ENCODE results near the gene CEP85L.
A peak's percentile ranks its signal among the peaks of the same experiment; 100 is the strongest.

The CEP85L gene

DNA sequence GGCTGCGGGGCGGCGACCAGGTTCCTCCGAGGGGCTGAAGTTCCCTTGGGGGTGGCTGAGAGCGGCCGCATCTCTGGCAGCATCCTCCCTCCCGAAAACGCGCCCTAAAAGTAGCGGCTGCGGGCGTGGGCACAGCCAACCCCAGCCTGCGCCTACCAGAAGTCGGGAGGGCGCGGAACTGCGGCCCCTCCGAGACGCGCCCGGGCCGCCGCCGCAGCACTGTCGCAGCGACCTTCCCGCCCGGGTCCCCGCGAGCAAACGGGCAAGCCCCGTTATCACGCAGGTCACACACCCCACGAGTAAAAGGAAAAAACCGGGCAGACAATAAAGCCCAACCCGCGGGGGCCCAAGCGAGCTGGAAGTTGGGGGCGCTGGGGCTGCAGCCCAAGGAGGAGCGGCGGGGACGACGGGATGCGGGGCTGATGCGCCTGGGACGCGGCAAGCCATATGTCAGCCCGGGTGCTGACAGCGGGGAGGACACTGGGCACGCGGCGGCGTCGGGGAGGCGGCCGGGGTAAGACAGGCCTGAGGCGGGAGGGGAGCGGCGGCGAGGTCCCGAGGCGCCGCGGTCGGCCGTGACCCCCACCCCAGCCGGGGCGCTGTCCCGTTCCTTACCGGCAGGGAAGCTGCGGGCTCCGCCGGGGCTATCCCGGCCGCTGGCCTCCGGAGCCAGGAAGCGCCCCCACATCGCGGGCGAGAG lies 659 bp downstream of the CEP85L start:
- H3K27ac Mint-ChIP-seq (ENCODE audit: low read depth) = peak overlapping the region; percentile 90
- H3K4me3 Mint-ChIP-seq = peak overlapping the region; percentile 91
- no peaks in the 10 kb centered on the region for H3K9me3 Mint-ChIP-seq
- peaks cover 14% of the 10 kb centered on the region for H3K36me3 Mint-ChIP-seq (ENCODE audit: insufficient read depth)
- peak; percentile 37 for ATAC-seq (replicated peaks; ENCODE audit: extremely low read depth, poor library complexity, severe bottlenecking)
- no peaks in the 10 kb centered on the region for H3K27me3 Mint-ChIP-seq
- H3K4me1 Mint-ChIP-seq = peaks cover 31% of the 10 kb centered on the region
- DNase-seq (ENCODE audit: low spot score in 2 of 2) = peak in 1 of 2 donors; percentile 24

DNA sequence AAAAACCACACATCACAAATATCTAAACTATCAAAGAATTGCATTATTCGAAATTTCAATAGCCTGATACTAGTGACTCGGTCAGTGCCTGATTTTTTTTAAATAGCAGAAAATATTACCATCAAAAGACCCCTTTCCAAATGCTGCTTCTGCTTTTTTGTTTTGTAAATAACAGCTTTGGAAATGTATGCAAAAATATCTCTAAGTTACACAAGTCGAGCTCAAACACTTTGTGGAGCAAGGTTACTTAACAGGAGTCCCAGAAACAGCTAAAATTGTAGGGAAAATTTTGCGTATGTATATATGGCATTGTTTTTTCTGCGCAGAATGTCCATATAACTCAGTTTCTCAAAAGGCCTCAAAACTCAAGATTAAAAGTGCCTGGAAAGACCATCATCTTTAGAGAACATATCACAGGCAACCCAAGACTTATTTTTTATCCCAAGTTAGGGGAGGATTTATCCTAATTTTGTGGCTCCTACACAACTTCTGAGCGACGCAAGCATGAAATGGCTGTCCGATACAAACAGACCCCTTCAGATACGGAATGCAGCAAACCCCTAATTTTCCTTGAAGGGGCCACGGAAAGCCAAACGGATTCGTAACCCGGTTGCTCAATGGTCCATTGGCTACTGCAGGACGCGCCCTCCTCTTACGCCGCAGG lies 1.3 kb downstream of the CEP85L start:
- Mint-ChIP-seq H3K36me3 (ENCODE audit: insufficient read depth) (peaks cover 13% of the 10 kb centered on the region), H3K27ac (ENCODE audit: low read depth) (peak overlapping the region; percentile 90), H3K27me3 (no peaks in the 10 kb centered on the region), H3K9me3 (no peaks in the 10 kb centered on the region), H3K4me1 (peaks cover 29% of the 10 kb centered on the region), H3K4me3 (peak overlapping the region; percentile 91)
- DNase-seq (ENCODE audit: low spot score in 2 of 2) = no peak
- ATAC-seq (replicated peaks; ENCODE audit: extremely low read depth, poor library complexity, severe bottlenecking) = no peak

DNA sequence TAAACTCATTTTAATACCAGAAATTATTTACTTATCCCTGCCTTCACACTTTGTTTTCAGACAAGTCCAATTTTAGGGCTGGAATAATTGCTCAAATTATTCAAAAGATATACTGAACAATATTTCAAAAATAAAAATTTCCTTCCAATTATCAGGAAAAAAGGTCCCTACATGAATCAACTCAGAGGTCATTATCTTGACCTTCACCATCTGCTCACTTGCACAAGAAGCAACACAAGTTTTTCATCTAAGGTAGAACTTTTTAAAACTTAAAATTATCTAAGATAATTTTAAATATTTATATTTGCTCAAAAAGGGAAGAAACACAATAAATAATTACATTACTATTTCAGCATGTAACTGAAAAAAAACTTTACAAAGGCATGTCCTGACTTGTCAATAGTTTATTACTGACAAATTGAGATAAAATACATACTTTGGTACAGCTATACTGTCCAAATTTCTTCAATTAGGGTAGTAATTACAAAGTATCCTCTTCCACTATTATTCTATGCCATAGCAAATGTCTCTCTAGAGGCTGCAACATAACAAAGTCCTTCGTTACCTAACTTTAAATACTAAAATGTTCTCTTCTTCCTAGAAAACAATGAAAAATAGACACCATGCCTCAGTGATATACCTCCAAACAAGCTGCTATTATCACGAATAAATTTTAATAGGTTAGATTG lies 2.4 kb downstream of the CEP85L start:
- no peak overlapping the region for H3K27ac Mint-ChIP-seq (ENCODE audit: low read depth)
- no peaks in the 10 kb centered on the region for H3K27me3 Mint-ChIP-seq
- no peaks in the 10 kb centered on the region for H3K9me3 Mint-ChIP-seq
- H3K36me3 Mint-ChIP-seq (ENCODE audit: insufficient read depth) = peaks cover 13% of the 10 kb centered on the region
- ATAC-seq (replicated peaks; ENCODE audit: extremely low read depth, poor library complexity, severe bottlenecking) (no peak), DNase-seq (ENCODE audit: low spot score in 2 of 2) (no peak)
- H3K4me3 Mint-ChIP-seq = peak overlapping the region; percentile 91
- H3K4me1 Mint-ChIP-seq = peaks cover 39% of the 10 kb centered on the region

DNA sequence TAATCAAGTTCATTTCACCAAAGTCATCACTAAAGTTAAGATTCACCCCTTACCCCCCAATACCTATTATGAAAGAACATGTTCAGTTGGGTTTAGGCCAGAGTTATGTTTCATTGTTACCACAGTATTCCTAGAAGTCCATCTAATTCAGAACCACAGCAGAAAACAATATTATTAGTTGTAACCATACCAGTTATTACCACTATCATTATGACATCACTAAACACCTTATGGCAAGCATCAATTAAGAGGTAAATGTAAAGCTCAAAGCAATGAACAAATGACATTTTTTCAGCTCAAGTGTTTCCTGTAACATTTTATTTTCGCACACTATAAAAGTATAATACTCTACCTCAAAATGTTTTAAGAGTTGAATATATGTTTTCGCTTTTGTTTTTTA lies 4.4 kb downstream of the CEP85L start:
- Mint-ChIP-seq H3K27ac (ENCODE audit: low read depth) (no peak overlapping the region), H3K9me3 (no peaks in the 10 kb centered on the region), H3K4me3 (no peak overlapping the region), H3K36me3 (ENCODE audit: insufficient read depth) (peaks cover 14% of the 10 kb centered on the region), H3K27me3 (no peaks in the 10 kb centered on the region), H3K4me1 (peaks cover 39% of the 10 kb centered on the region)
- no peak for DNase-seq (ENCODE audit: low spot score in 2 of 2)
- no peak for ATAC-seq (replicated peaks; ENCODE audit: extremely low read depth, poor library complexity, severe bottlenecking)

DNA sequence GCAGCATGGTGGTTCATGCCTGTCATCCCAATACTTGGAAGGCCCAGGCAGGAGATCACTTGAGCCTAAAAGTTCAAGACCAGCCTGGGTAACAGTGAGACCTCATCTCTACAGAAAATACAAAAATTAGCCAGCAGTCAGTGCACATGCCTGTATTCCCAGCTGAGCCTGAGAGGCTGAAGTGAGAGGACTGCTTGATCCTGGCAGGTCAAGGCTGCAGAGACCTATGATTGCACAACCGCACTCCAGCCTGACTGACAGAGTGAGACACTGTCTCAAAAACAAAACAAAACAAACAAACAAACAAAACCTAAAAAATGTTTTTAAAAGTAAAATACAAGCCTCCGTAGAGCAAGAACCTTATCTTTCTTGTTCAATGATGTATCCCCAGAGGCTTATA lies 6.0 kb downstream of the CEP85L start:
- Mint-ChIP-seq H3K36me3 (ENCODE audit: insufficient read depth) (peaks cover 7% of the 10 kb centered on the region), H3K4me1 (peaks cover 44% of the 10 kb centered on the region), H3K27ac (ENCODE audit: low read depth) (no peak overlapping the region), H3K4me3 (no peak overlapping the region), H3K27me3 (no peaks in the 10 kb centered on the region), H3K9me3 (no peaks in the 10 kb centered on the region)
- DNase-seq (ENCODE audit: low spot score in 2 of 2) = no peak
- no peak for ATAC-seq (replicated peaks; ENCODE audit: extremely low read depth, poor library complexity, severe bottlenecking)

DNA sequence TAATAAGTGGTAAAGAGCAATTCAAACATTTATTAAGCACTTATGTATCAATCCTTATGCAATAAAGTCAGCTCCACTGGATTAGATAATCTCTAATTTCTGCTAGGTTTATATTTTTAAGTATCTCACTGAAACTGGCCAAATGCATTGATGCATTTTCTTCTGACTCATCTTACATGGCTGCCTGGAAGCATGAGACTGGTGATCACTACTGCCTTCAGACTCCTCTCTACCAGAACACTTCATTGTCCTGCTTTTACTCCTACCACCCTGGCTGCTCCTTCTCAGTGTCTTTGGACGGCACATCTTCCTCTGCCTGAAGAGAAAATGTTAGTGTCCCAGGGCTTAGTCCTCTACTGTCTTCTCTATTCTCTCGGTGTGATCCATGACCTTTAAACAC lies 7.4 kb downstream of the CEP85L start:
- no peak for DNase-seq (ENCODE audit: low spot score in 2 of 2)
- peaks cover 7% of the 10 kb centered on the region for H3K36me3 Mint-ChIP-seq (ENCODE audit: insufficient read depth)
- ATAC-seq (replicated peaks; ENCODE audit: extremely low read depth, poor library complexity, severe bottlenecking) = no peak
- no peak overlapping the region for H3K4me3 Mint-ChIP-seq
- peaks cover 50% of the 10 kb centered on the region for H3K4me1 Mint-ChIP-seq
- no peaks in the 10 kb centered on the region for H3K27me3 Mint-ChIP-seq
- H3K27ac Mint-ChIP-seq (ENCODE audit: low read depth) = peak overlapping the region; percentile 9
- no peaks in the 10 kb centered on the region for H3K9me3 Mint-ChIP-seq

DNA sequence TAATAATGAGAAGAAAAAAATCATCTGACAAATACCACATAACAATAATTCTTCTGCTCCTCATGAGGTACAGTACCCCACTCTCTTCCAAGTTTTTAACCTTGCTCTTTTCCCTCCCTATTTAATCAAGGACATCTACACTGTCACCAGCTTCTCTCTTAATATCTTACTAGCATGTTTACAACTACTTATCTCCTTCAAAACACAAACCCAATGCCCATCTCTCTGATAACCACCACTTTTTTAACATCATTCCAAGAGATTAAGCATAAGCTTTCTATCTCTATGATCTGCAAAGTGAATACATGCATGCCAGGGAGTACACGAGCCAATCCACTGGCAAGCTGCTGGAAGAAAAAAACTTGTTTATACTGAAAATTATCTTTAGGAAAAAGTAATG lies 10.3 kb downstream of the CEP85L start:
- Mint-ChIP-seq H3K4me3 (no peak overlapping the region), H3K9me3 (no peaks in the 10 kb centered on the region), H3K36me3 (ENCODE audit: insufficient read depth) (peaks cover 6% of the 10 kb centered on the region), H3K27me3 (no peaks in the 10 kb centered on the region), H3K27ac (ENCODE audit: low read depth) (no peak overlapping the region), H3K4me1 (peaks cover 56% of the 10 kb centered on the region)
- ATAC-seq (replicated peaks; ENCODE audit: extremely low read depth, poor library complexity, severe bottlenecking) (no peak), DNase-seq (ENCODE audit: low spot score in 2 of 2) (no peak)

- Mint-ChIP-seq H3K9me3 (no peaks in the 10 kb centered on the region), H3K27ac (ENCODE audit: low read depth) (peak overlapping the region; percentile 47), H3K4me1 (peaks cover 51% of the 10 kb centered on the region), H3K36me3 (ENCODE audit: insufficient read depth) (peaks cover 5% of the 10 kb centered on the region), H3K4me3 (no peak overlapping the region), H3K27me3 (no peaks in the 10 kb centered on the region)
- DNase-seq (ENCODE audit: low spot score in 2 of 2) = no peak
- peak; percentile 40 for ATAC-seq (replicated peaks; ENCODE audit: extremely low read depth, poor library complexity, severe bottlenecking)
Measured at GRCh38 chr6:118639054-118639964, 12.1 kb downstream of the CEP85L start.

DNA sequence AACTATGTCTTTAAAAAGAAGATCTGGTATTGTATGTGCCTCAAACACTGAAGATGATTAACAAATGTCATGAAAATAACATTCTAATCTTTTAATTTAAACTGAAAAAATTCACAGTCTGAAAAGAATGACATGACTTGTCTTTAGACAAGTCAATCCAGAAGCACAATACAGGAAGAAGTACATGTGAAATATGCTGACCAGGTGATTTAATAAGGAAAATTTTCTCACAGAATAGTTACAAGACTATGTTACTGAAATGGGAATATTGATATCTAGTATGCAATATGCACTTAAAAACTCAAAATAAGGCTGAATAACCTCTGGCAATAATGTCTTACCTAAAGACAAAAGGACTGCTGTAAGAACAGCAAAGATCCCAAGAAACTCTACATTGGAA lies 13.1 kb downstream of the CEP85L start:
- no peak for ATAC-seq (replicated peaks; ENCODE audit: extremely low read depth, poor library complexity, severe bottlenecking)
- no peak for DNase-seq (ENCODE audit: low spot score in 2 of 2)
- Mint-ChIP-seq H3K27me3 (no peaks in the 10 kb centered on the region), H3K9me3 (no peaks in the 10 kb centered on the region), H3K36me3 (ENCODE audit: insufficient read depth) (peaks cover 4% of the 10 kb centered on the region), H3K4me1 (peaks cover 41% of the 10 kb centered on the region), H3K27ac (ENCODE audit: low read depth) (no peak overlapping the region), H3K4me3 (no peak overlapping the region)

GRCh38 chr6:118635909-118636735 lies 15.3 kb downstream of the CEP85L start:
- H3K4me1 Mint-ChIP-seq = peaks cover 39% of the 10 kb centered on the region
- no peaks in the 10 kb centered on the region for H3K9me3 Mint-ChIP-seq
- H3K4me3 Mint-ChIP-seq = no peak overlapping the region
- H3K27me3 Mint-ChIP-seq = no peaks in the 10 kb centered on the region
- no peak overlapping the region for H3K27ac Mint-ChIP-seq (ENCODE audit: low read depth)
- ATAC-seq (replicated peaks; ENCODE audit: extremely low read depth, poor library complexity, severe bottlenecking) = no peak
- H3K36me3 Mint-ChIP-seq (ENCODE audit: insufficient read depth) = peaks cover 5% of the 10 kb centered on the region
- no peak for DNase-seq (ENCODE audit: low spot score in 2 of 2)

GRCh38 chr6:118632359-118632758 lies 19.0 kb downstream of the CEP85L start:
- H3K9me3 Mint-ChIP-seq = no peaks in the 10 kb centered on the region
- ATAC-seq (replicated peaks; ENCODE audit: extremely low read depth, poor library complexity, severe bottlenecking) = no peak
- H3K27ac Mint-ChIP-seq (ENCODE audit: low read depth) = no peak overlapping the region
- H3K27me3 Mint-ChIP-seq = no peaks in the 10 kb centered on the region
- peaks cover 50% of the 10 kb centered on the region for H3K4me1 Mint-ChIP-seq
- DNase-seq (ENCODE audit: low spot score in 2 of 2) = no peak
- peaks cover 8% of the 10 kb centered on the region for H3K36me3 Mint-ChIP-seq (ENCODE audit: insufficient read depth)
- no peak overlapping the region for H3K4me3 Mint-ChIP-seq
